Measurements from ENCODE around the gene SNX4. TPM values are rescaled to one million over a fixed set of nuclear protein-coding genes. Genes with fewer than 3 reads are reported as not detected.

SNX4 gene
- total and polyA plus RNA-seq, 2 of the 8 experiments (the other 6 are each of a cell fraction or from before 2014, with no cell fraction given), result 7.2 to 23.1 TPM

- TF ChIP-seq CHD7 (IDR thresholded peaks at IDR 0.05; ENCODE audit: insufficient replicate concordance, low read length), result no peak
- no peak for TF ChIP-seq BACH1 (IDR thresholded peaks at IDR 0.05; ENCODE audit: low read length)
- TF ChIP-seq HDAC6 (IDR thresholded peaks at IDR 0.05; ENCODE audit: low read depth, low read length), result no peak
- TF ChIP-seq CBX5 (IDR thresholded peaks at IDR 0.05; ENCODE audit: low read depth, low read length), result no peak
- TF ChIP-seq BRCA1 (IDR thresholded peaks at IDR 0.05; ENCODE audit: low read depth, low read length), result no peak
- no peak for TF ChIP-seq TAF7 (optimal IDR thresholded peaks at IDR 0.05; ENCODE audit: borderline replicate concordance, low read depth, low read length)
Measured at GRCh38 chr3:125401402-125401801, 118.6 kb downstream of the SNX4 start (continued).
